Fibroblast of lung (primary cell): ENCODE measurements around the gene PTPN13. TPM values are rescaled to one million over a fixed set of nuclear protein-coding genes. Genes with fewer than 3 reads are reported as not detected.
A peak's percentile ranks its signal among the peaks of the same experiment; 100 is the strongest.
"Not testable (repeated sequence)": the region's sequence is repeated elsewhere in the genome, so short reads cannot be mapped to it uniquely, and the experiment has no call there.

Experiments
- DNase-seq, 2 donors: peaks; one replicate each; pipeline versions ENCODE4 v3.0.0 to v3.0.0-alpha.2; 2010; ENCODE audit warnings: low read depth in 2 of 2
- H2AFZ ChIP-seq: 2 replicates; pipeline ENCODE4 v1.5.1; 2012; ENCODE audit warnings: low read length, control low read depth, inconsistent platforms
- H3K27ac ChIP-seq: 2 replicates; pipeline ENCODE4 v1.5.1; 2011; ENCODE audit warnings: low read length, control low read depth; ENCODE audit not compliant: insufficient read depth
- H3K27me3 ChIP-seq: 2 replicates; pipeline ENCODE4 v1.5.1; 2011; ENCODE audit warnings: mild to moderate bottlenecking, low read length; ENCODE audit not compliant: control insufficient read depth, insufficient read depth
- H3K36me3 ChIP-seq: 2 replicates; pipeline ENCODE4 v1.5.1; 2011; ENCODE audit warnings: low read length; ENCODE audit not compliant: control insufficient read depth, insufficient read depth
- H3K4me1 ChIP-seq: 2 replicates; pipeline ENCODE4 v1.5.1; 2011; ENCODE audit warnings: low read length; ENCODE audit not compliant: control insufficient read depth, insufficient read depth; ENCODE audit errors: extremely low read depth
- H3K4me2 ChIP-seq: 2 replicates; pipeline ENCODE4 v1.5.1; 2011; ENCODE audit warnings: low read length, control low read depth; ENCODE audit not compliant: insufficient read depth; ENCODE audit errors: extremely low read depth
- H3K4me3 ChIP-seq, 4 experiments: fragments of 200-600 bp in 1 of 4; sonication (generic) in 1 of 4; replicated peaks in 1 of 4; 2 replicates each; pipeline ENCODE4 v1.5.1; 2011 to 2016; ENCODE audit warnings: low read length in 4 of 4, low read depth in 3 of 4, mild to moderate bottlenecking in 3 of 4, control low read depth in 2 of 4, inconsistent platforms in 1 of 4, mixed read lengths in 1 of 4; ENCODE audit not compliant: insufficient read depth in 1 of 4; ENCODE audit errors: control extremely low read depth in 1 of 4
- H3K79me2 ChIP-seq: 2 replicates; pipeline ENCODE4 v1.5.1; 2012; ENCODE audit warnings: mild to moderate bottlenecking, low read length, inconsistent platforms; ENCODE audit not compliant: control insufficient read depth, insufficient read depth
- H3K9ac ChIP-seq: 2 replicates; pipeline ENCODE4 v1.5.1; 2011; ENCODE audit warnings: mild to moderate bottlenecking, low read length, control low read depth; ENCODE audit not compliant: insufficient read depth
- H3K9me3 ChIP-seq: 2 replicates; pipeline ENCODE4 v1.5.1; 2012; ENCODE audit warnings: low read depth, low read length; ENCODE audit not compliant: control insufficient read depth, insufficient read depth
- H4K20me1 ChIP-seq: 2 replicates; pipeline ENCODE4 v1.5.1; 2011; ENCODE audit warnings: low read length; ENCODE audit not compliant: control insufficient read depth, insufficient read depth; ENCODE audit errors: extremely low read depth
- CTCF ChIP-seq, 2 donors: IDR thresholded peaks in 1 of 2; conservative IDR thresholded peaks in 1 of 2; 1 replicate in 1 of 2; 2 replicates in 1 of 2; pipeline ENCODE4 v1.5.1; 2011 to 2012; ENCODE audit warnings: low read length in 2 of 2, control low read depth in 1 of 2, inconsistent platforms in 1 of 2, low read depth in 1 of 2, mild to moderate bottlenecking in 1 of 2
- EZH2 ChIP-seq: IDR thresholded peaks from 2 replicates; pipeline ENCODE4 v1.5.1; 2012; ENCODE audit warnings: low read length, control low read depth, mild to moderate bottlenecking; ENCODE audit errors: missing control alignments
- polyA plus RNA-seq, 2 donors: library from polyadenylated mRNA; depleted of rRNA in 1 of 2; stranded (reverse) in 1 of 2; unstranded in 1 of 2; fragments of >200 nt; gene quantifications; 2 replicates each; pipeline ENCODE4 v1.2.1, GENCODE V29; 2011 to 2012; ENCODE audit warnings: missing spikeins in 1 of 2
- total RNA-seq: library from RNA; depleted of rRNA; stranded (reverse); fragments of >200 nt; gene quantifications from 2 replicates; pipeline ENCODE4 v1.2.1, GENCODE V29; 2014

PTPN13 gene
- total and polyA plus RNA-seq, 2 donors (not counting 1 experiment from before 2014, with no cell fraction given): 16.5 to 136 TPM

- H4K20me1 ChIP-seq: no peaks in the 10 kb centered on the region
- no peak for DNase-seq
- TF ChIP-seq EZH2: no peak
- no peak for TF ChIP-seq CTCF (conservative IDR thresholded peaks at IDR 0.05 in 1 of 2, IDR thresholded peaks at IDR 0.05 in 1 of 2; ENCODE audit: low read depth in 1 of 2, low read length in 2 of 2)
- no peak overlapping the region for H3K4me2 ChIP-seq
- no peaks in the 10 kb centered on the region for H3K9me3 ChIP-seq
- H2AFZ ChIP-seq: no peak overlapping the region
- H3K79me2 ChIP-seq: no peaks in the 10 kb centered on the region
- no peaks in the 10 kb centered on the region for H3K4me1 ChIP-seq
- H3K27me3 ChIP-seq: no peaks in the 10 kb centered on the region
- H3K27ac ChIP-seq: no peak overlapping the region
- H3K9ac ChIP-seq: no peak overlapping the region
- no peaks in the 10 kb centered on the region for H3K36me3 ChIP-seq
- no peak overlapping the region for H3K4me3 ChIP-seq
These were observed 50.8 kb downstream of the PTPN13 start for GRCh38 chr4:86644892-86645291.

DNA sequence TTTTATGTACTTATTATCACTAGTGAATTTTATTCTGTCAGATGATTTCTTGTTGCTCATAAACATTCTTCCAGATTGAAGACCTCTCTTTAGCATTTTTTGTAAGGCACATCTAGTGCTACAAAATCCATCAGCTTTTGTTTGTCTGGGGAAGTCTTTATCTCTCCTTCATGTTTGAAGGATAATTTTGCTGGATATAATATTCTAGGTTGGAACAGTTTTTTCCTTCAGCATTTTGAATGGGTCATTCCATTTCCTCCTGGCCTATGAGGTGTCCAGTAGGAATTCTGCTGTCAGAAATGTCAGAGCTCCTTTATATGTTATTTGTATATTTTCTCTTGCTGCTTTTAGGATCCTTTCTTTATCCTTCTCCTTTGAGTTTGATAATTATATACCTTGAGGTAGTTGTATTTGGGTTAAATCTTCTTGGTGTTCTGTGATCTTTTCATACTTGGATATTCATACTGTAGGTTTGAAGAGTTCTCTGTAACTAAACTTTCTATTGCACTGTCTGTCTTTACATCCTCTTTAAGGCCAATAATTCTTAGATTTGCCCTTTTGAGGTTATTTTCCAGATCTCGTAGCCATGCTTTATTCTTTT is 58.3 kb downstream of the PTPN13 start:
- H3K79me2 ChIP-seq: no peaks in the 10 kb centered on the region
- no peak overlapping the region for H2AFZ ChIP-seq
- TF ChIP-seq EZH2 (no peak), CTCF (conservative IDR thresholded peaks at IDR 0.05 in 1 of 2, IDR thresholded peaks at IDR 0.05 in 1 of 2; ENCODE audit: low read depth in 1 of 2, low read length in 2 of 2) (no peak)
- H3K4me3 ChIP-seq: no peak overlapping the region
- no peaks in the 10 kb centered on the region for H3K36me3 ChIP-seq
- no peak overlapping the region for H3K4me2 ChIP-seq
- no peaks in the 10 kb centered on the region for H3K4me1 ChIP-seq
- H3K9me3 ChIP-seq: no peaks in the 10 kb centered on the region
- no peaks in the 10 kb centered on the region for H3K27me3 ChIP-seq
- no peaks in the 10 kb centered on the region for H4K20me1 ChIP-seq
- DNase-seq: no peak
- no peak overlapping the region for H3K9ac ChIP-seq
- no peak overlapping the region for H3K27ac ChIP-seq

- Histone ChIP-seq H3K4me3 (no peak overlapping the region), H3K4me2 (no peak overlapping the region), H3K36me3 (no peaks in the 10 kb centered on the region), H3K9ac (no peak overlapping the region), H3K4me1 (no peaks in the 10 kb centered on the region), H3K27ac (no peak overlapping the region), H3K79me2 (no peaks in the 10 kb centered on the region), H4K20me1 (no peaks in the 10 kb centered on the region), H3K27me3 (no peaks in the 10 kb centered on the region), H3K9me3 (no peaks in the 10 kb centered on the region), H2AFZ (no peak overlapping the region)
- no peak for TF ChIP-seq EZH2
- TF ChIP-seq CTCF (conservative IDR thresholded peaks at IDR 0.05 in 1 of 2, IDR thresholded peaks at IDR 0.05 in 1 of 2; ENCODE audit: low read depth in 1 of 2, low read length in 2 of 2): peak; percentile 14 to 24
- DNase-seq: no peak
These were observed 59.2 kb downstream of the PTPN13 start for GRCh38 chr4:86653237-86653865.

GRCh38 chr4:86656781-86657180 is 62.7 kb downstream of the PTPN13 start:
- H3K9me3 ChIP-seq, H4K20me1 ChIP-seq, H3K4me3 ChIP-seq, H3K27ac ChIP-seq, H2AFZ ChIP-seq, H3K79me2 ChIP-seq, H3K36me3 ChIP-seq, H3K27me3 ChIP-seq, H3K9ac ChIP-seq, H3K4me1 ChIP-seq, H3K4me2 ChIP-seq, DNase-seq: not testable (repeated sequence)
